HepG2 (cell line): ENCODE results near the gene MAN1B1. TPM values are rescaled to one million over a fixed set of nuclear protein-coding genes. Genes with fewer than 3 reads are reported as not detected.
A peak's percentile ranks its signal among the peaks of the same experiment; 100 is the strongest.

Source experiments
- AHR ChIP-seq: IDR thresholded peaks from 2 replicates; pipeline ENCODE4 v1.6.1; 2018; ENCODE audit warnings: missing genetic modification reagents, missing compliant biosample characterization
- DDIT3 ChIP-seq: sonication (generic); formaldehyde crosslinking; IDR thresholded peaks from 2 replicates; pipeline ENCODE4 v1.4.0; 2020; ENCODE audit warnings: mild to moderate bottlenecking, missing genetic modification reagents
- MAFG ChIP-seq: sonication (generic); formaldehyde crosslinking; IDR thresholded peaks from 2 replicates; pipeline ENCODE4 v1.5.1; 2020; ENCODE audit warnings: mild to moderate bottlenecking, missing genetic modification reagents
- MEIS2 ChIP-seq: sonication (generic); formaldehyde crosslinking; IDR thresholded peaks from 2 replicates; pipeline ENCODE4 v1.9.0; 2021; ENCODE audit warnings: mild to moderate bottlenecking, missing genetic modification reagents
- NR3C1 ChIP-seq: sonication (generic); formaldehyde crosslinking; IDR thresholded peaks from 2 replicates; pipeline ENCODE4 v1.4.0; 2020; ENCODE audit warnings: missing genetic modification reagents
- PBX3 ChIP-seq: sonication (generic); formaldehyde crosslinking; IDR thresholded peaks from 2 replicates; pipeline ENCODE4 v1.8.1; 2023; ENCODE audit warnings: missing genetic modification reagents, inconsistent platforms, borderline replicate concordance
- RERE ChIP-seq: IDR thresholded peaks from 2 replicates; pipeline ENCODE4 v1.6.1; 2016; ENCODE audit warnings: low read depth, missing genetic modification reagents, missing compliant biosample characterization
- SMAD9 ChIP-seq: sonication (generic); formaldehyde crosslinking; IDR thresholded peaks from 2 replicates; pipeline ENCODE4 v1.5.1; 2020; ENCODE audit warnings: mild to moderate bottlenecking, missing genetic modification reagents
- ZNF292 ChIP-seq: sonication (generic); formaldehyde crosslinking; IDR thresholded peaks from 2 replicates; pipeline ENCODE4 v1.8.1; 2022; ENCODE audit warnings: mild to moderate bottlenecking, low read depth, missing genetic modification reagents, borderline replicate concordance
- ZNF30 ChIP-seq: sonication (generic); formaldehyde crosslinking; IDR thresholded peaks from 2 replicates; pipeline ENCODE4 v1.5.0; 2020; ENCODE audit warnings: mild to moderate bottlenecking, missing genetic modification reagents
- ZNF318 ChIP-seq: sonication (generic); formaldehyde crosslinking; IDR thresholded peaks from 2 replicates; pipeline ENCODE4 v1.4.0; 2020; ENCODE audit warnings: mild to moderate bottlenecking, missing genetic modification reagents
- ZNF782 ChIP-seq: sonication (generic); formaldehyde crosslinking; IDR thresholded peaks from 2 replicates; pipeline ENCODE4 v1.4.0; 2020; ENCODE audit warnings: missing genetic modification reagents, mild to moderate bottlenecking, borderline replicate concordance
- ZSCAN30 ChIP-seq: sonication (generic); formaldehyde crosslinking; IDR thresholded peaks from 2 replicates; pipeline ENCODE4 v1.5.0; 2020; ENCODE audit warnings: mild to moderate bottlenecking, missing genetic modification reagents
- polyA plus RNA-seq, 8 experiments: library from polyadenylated mRNA; depleted of rRNA in 3 of 8; stranded (reverse) in 7 of 8; unstranded in 1 of 8; fragments of >200 nt; fragmentation: Illumina TruSeq in 4 of 8; extraction: Trizol in 4 of 8; gene quantifications; 2 replicates each; pipeline versions ENCODE4 v1.2.1 to v1.2.3, GENCODE V29; 2011 to 2016; ENCODE audit warnings: low read depth in 4 of 8, missing spikeins in 1 of 8, mixed read lengths in 1 of 8; ENCODE audit not compliant: insufficient read depth in 1 of 8
- total RNA-seq, 5 experiments: library from RNA; depleted of rRNA; stranded (reverse); fragments of >200 nt; fragmentation: Illumina TruSeq; extraction: Trizol; gene quantifications; 2 replicates each; pipeline ENCODE4 v1.2.3, GENCODE V29; 2016; ENCODE audit warnings: low read depth in 1 of 5

The MAN1B1 gene
- total and polyA plus RNA-seq, 2 of the 13 experiments (the other 11 are each of a cell fraction or from before 2014, with no cell fraction given), result 48.9 to 59.5 TPM

GRCh38 chr9:137138722-137139467 lies 52.1 kb downstream of the MAN1B1 start, which contains the start of gene GRIN1 (continued):
- TF ChIP-seq ZSCAN30, result no peak
- TF ChIP-seq RERE, result no peak
- no peak for TF ChIP-seq AHR (CRISPR knock-in tag)
- TF ChIP-seq MAFG (CRISPR knock-in tag), result no peak
- TF ChIP-seq ZNF318, result no peak
- no peak for TF ChIP-seq ZNF30 (CRISPR knock-in tag)
- 0 out of 2 replicates have a peak, but pooled peaks have one; percentile 68 for TF ChIP-seq PBX3 (CRISPR knock-in tag)
- TF ChIP-seq MEIS2, result peak; percentile 86
- no peak for TF ChIP-seq ZNF782 (CRISPR knock-in tag)
- TF ChIP-seq ZNF292, result no peak
- no peak for TF ChIP-seq SMAD9
- TF ChIP-seq DDIT3, result no peak
- no peak for TF ChIP-seq NR3C1 (CRISPR knock-in tag)
